Measurements from ENCODE around the gene MAN2B2. TPM values are rescaled to one million over a fixed set of nuclear protein-coding genes. Genes with fewer than 3 reads are reported as not detected.

MAN2B2 gene
- total RNA-seq, 1 experiment from 2014 or later: 5.9 TPM

DNA sequence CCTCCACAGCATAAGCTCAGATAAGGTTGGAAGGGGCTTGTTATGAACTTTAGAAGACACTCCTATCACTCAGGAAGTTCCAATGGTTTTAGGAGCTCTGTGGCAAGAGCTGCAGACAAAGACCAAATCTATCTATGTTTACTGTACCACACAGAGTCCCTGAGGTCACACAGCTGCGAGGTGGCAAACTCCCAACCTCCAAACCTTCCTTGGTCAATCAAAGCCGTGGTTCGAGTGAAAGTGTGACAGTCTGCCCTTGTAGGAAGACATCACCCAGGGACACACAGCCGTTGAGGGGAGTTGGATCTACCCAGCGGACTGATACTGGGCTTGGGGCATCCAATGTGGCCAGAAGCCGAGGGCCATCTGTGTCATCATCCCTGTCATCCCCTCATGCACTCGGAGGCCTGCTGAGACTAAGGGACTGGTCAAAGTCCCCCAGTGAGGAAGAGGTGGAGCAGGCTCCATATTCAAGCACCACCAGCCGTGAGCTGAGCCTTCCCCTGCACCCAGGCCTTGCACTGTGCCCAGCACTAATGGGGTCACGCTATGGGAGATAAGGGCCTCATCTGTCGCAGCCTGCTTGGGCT, 26.8 kb downstream of the MAN2B2 start:
- H3K27me3 Mint-ChIP-seq (ENCODE audit: low read depth): peaks cover 8% of the 10 kb centered on the region
- Histone ChIP-seq H2BK12ac (ENCODE audit: insufficient read length, low read depth, low read length) (no peak overlapping the region), H4K20me1 (ENCODE audit: control insufficient read depth, insufficient read depth, insufficient read length) (no peaks in the 10 kb centered on the region), H3K23ac (ENCODE audit: insufficient read length, low read depth, low read length) (no peak overlapping the region), H3K4ac (ENCODE audit: low read depth, low read length) (no peak overlapping the region), H3K56ac (ENCODE audit: insufficient read length, low read depth, low read length) (no peak overlapping the region), H2BK15ac (ENCODE audit: low read depth, low read length) (no peak overlapping the region), H2AK5ac (ENCODE audit: insufficient read length, low read length) (no peak overlapping the region), H3K4me2 (ENCODE audit: insufficient read depth, insufficient read length, low read length) (no peak overlapping the region), H4K91ac (ENCODE audit: insufficient read length, low read depth, low read length) (no peak overlapping the region), H3T11ph (ENCODE audit: low read length) (no peak overlapping the region), H3K9me3 (ENCODE audit: control insufficient read depth, low read depth, low read length) (no peaks in the 10 kb centered on the region), H3K18ac (ENCODE audit: insufficient read length, low read depth, low read length) (no peak overlapping the region), H3K79me2 (ENCODE audit: insufficient read depth, low read length) (no peaks in the 10 kb centered on the region), H3K14ac (ENCODE audit: insufficient read depth, low read length) (no peak overlapping the region), H4K8ac (replicated peaks; ENCODE audit: insufficient read length, low read depth, low read length) (no peak overlapping the region), H2BK5ac (ENCODE audit: insufficient read length, low read length) (no peak overlapping the region), H2BK120ac (ENCODE audit: low read depth, low read length, poor library complexity, severe bottlenecking) (no peak overlapping the region), H3K79me1 (ENCODE audit: insufficient read depth, low read depth, low read length, poor library complexity, severe bottlenecking) (no peaks in the 10 kb centered on the region), H4K5ac (ENCODE audit: insufficient read length, low read depth, low read length) (no peak overlapping the region), H3K27me3 (ENCODE audit: insufficient read depth, low read length) (no peaks in the 10 kb centered on the region), H2AFZ (ENCODE audit: low read length) (no peak overlapping the region), H3K23me2 (ENCODE audit: insufficient read length, low read depth, low read length, poor library complexity, severe bottlenecking) (no peaks in the 10 kb centered on the region), H3K4me1 (ENCODE audit: insufficient read depth, low read length) (no peaks in the 10 kb centered on the region), H3K9ac (ENCODE audit: extremely low read depth, insufficient read length, low read length) (no peak overlapping the region), H2BK20ac (ENCODE audit: low read depth, low read length, poor library complexity, severe bottlenecking) (no peak overlapping the region), H3K27ac (ENCODE audit: insufficient read length, low read depth, low read length) (no peak overlapping the region)
- WGBS (ENCODE audit: extremely low coverage, insufficient read length, low lambda C conversion rate): no CpG with 5 or more reads among the region's 10 CpGs
- peaks cover 12 to 17% of the 10 kb centered on the region in 2 experiments for H3K9me3 Mint-ChIP-seq
- H3K36me3 Mint-ChIP-seq (ENCODE audit: insufficient read depth in 1 of 3, low read depth in 3 of 3): peaks cover 7 to 24% (median 16%) of the 10 kb centered on the region in 3 experiments
- TF ChIP-seq, protein P1, sequence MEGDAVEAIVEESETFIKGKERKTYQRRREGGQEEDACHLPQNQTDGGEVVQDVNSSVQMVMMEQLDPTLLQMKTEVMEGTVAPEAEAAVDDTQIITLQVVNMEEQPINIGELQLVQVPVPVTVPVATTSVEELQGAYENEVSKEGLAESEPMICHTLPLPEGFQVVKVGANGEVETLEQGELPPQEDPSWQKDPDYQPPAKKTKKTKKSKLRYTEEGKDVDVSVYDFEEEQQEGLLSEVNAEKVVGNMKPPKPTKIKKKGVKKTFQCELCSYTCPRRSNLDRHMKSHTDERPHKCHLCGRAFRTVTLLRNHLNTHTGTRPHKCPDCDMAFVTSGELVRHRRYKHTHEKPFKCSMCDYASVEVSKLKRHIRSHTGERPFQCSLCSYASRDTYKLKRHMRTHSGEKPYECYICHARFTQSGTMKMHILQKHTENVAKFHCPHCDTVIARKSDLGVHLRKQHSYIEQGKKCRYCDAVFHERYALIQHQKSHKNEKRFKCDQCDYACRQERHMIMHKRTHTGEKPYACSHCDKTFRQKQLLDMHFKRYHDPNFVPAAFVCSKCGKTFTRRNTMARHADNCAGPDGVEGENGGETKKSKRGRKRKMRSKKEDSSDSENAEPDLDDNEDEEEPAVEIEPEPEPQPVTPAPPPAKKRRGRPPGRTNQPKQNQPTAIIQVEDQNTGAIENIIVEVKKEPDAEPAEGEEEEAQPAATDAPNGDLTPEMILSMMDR (conservative IDR thresholded peaks at IDR 0.05): no peak
- H3K4me3 Mint-ChIP-seq: no peak overlapping the region
- H3K4me1 Mint-ChIP-seq: no peaks in the 10 kb centered on the region
- no peak for DNase-seq
- H3K27ac Mint-ChIP-seq: no peak overlapping the region

Data from H9 (cell line).